SU-DHL-6 (cell line): ENCODE data around the gene TTYH3.

Source experiments
- CTCF ChIP-seq: fragments of 200-600 bp; sonication (generic); IDR thresholded peaks from one replicate; pipeline ENCODE4 v1.5.1; 2017; ENCODE audit warnings: antibody characterized with exemption, mild to moderate bottlenecking, low read length, moderate library complexity; ENCODE audit not compliant: insufficient read depth, poor library complexity, severe bottlenecking
- EZH2phosphoT487 ChIP-seq: fragments of 200-600 bp; sonication (generic), shearing (Covaris generic); conservative IDR thresholded peaks from 2 replicates; pipeline ENCODE4 v1.6.1; 2018; ENCODE audit warnings: mild to moderate bottlenecking, antibody characterized with exemption, low read length, moderate library complexity, mixed read lengths

- TF ChIP-seq CTCF, result no peak
- no peak for TF ChIP-seq EZH2phosphoT487
Observed at GRCh38 chr7:2698581-2699288, 66.9 kb downstream of the TTYH3 start.
